SK-N-MC (cell line): Measurements from ENCODE around the gene YEATS2.
"Not testable (repeated sequence)": the region's sequence is repeated elsewhere in the genome, so short reads cannot be mapped to it uniquely, and the experiment has no call there.

Experiments
- DNase-seq: peaks from one replicate; pipeline ENCODE4 v3.0.0-alpha.2; 2011; ENCODE audit warnings: low read depth, low spot score
- H3K27ac ChIP-seq: fragments of 200-600 bp; sonication (generic); 2 replicates; pipeline ENCODE4 v1.5.1; 2016; ENCODE audit warnings: mixed run types
- H3K36me3 ChIP-seq: fragments of 200-600 bp; sonication (generic); 2 replicates; pipeline ENCODE4 v1.6.1; 2017; ENCODE audit warnings: antibody characterized with exemption, low read length, mixed read lengths; ENCODE audit not compliant: insufficient read depth
- H3K4me3 ChIP-seq: fragments of 200-600 bp; sonication (generic); 2 replicates; pipeline ENCODE4 v1.5.1; 2016
- H3K9ac ChIP-seq: fragments of 200-600 bp; sonication (generic); 2 replicates; pipeline ENCODE4 v1.8.0; 2017; ENCODE audit warnings: mixed run types, mixed read lengths; ENCODE audit not compliant: insufficient read length
- H3K9me3 ChIP-seq: fragments of 200-600 bp; sonication (generic); 2 replicates; pipeline ENCODE4 v1.6.1; 2017; ENCODE audit warnings: low read depth, mild to moderate bottlenecking, antibody characterized with exemption, low read length, moderate library complexity, mixed read lengths
- EZH2 ChIP-seq: fragments of 200-600 bp; sonication (generic); IDR thresholded peaks from one replicate; pipeline ENCODE4 v1.6.1; 2017; ENCODE audit warnings: antibody characterized with exemption
- FOXP2 ChIP-seq: optimal IDR thresholded peaks from 2 replicates; pipeline ENCODE3; 2011; ENCODE audit warnings: mild to moderate bottlenecking, moderate library complexity; ENCODE audit not compliant: insufficient read depth; ENCODE audit errors: extremely low read length, control extremely low read depth
- POLR2AphosphoS5 ChIP-seq: IDR thresholded peaks from 2 replicates; pipeline ENCODE4 v1.6.1; 2012; ENCODE audit warnings: mild to moderate bottlenecking, low read depth, low read length, borderline replicate concordance

YEATS2 gene

GRCh38 chr3:183690402-183690995, 7.1 kb upstream of the YEATS2 start:
- no peak overlapping the region for H3K27ac ChIP-seq
- H3K9me3 ChIP-seq, result no peaks in the 10 kb centered on the region; the same call in 1 of the 2 replicates
- H3K36me3 ChIP-seq, result no peaks in the 10 kb centered on the region
- TF ChIP-seq FOXP2 (no peak), EZH2 (no peak), POLR2AphosphoS5 (no peak)
- no peak overlapping the region for H3K4me3 ChIP-seq
- no peak overlapping the region for H3K9ac ChIP-seq
- no peak for DNase-seq

- no peak for DNase-seq
- no peak overlapping the region for H3K9ac ChIP-seq
- no peaks in the 10 kb centered on the region for H3K36me3 ChIP-seq
- no peaks in the 10 kb centered on the region; the same call in 1 of the 2 replicates for H3K9me3 ChIP-seq
- peak overlapping the region; percentile 43; the same call in 1 of the 2 replicates for H3K27ac ChIP-seq
- no peak overlapping the region for H3K4me3 ChIP-seq
- no peak for TF ChIP-seq POLR2AphosphoS5
Observed at GRCh38 chr3:183692436-183692835, 5.2 kb upstream of the YEATS2 start.

GRCh38 chr3:183695569-183696364, 1.8 kb upstream of the YEATS2 start:
- Histone ChIP-seq H3K9ac (no peak overlapping the region), H3K4me3 (no peak overlapping the region), H3K27ac (no peak overlapping the region), H3K9me3 (no peaks in the 10 kb centered on the region), H3K36me3 (0 out of 2 replicates have a peak, but pooled peaks cover 4% of the 10 kb centered on the region)
- no peak for TF ChIP-seq POLR2AphosphoS5
- no peak for TF ChIP-seq FOXP2
- TF ChIP-seq EZH2, result no peak
- no peak for DNase-seq

GRCh38 chr3:183697123-183697609, 431 bp upstream of the YEATS2 start:
- no peak for DNase-seq
- peak overlapping the region; percentile 35 for H3K9ac ChIP-seq
- H3K36me3 ChIP-seq, result peaks cover 15% of the 10 kb centered on the region
- peak overlapping the region; percentile 98 for H3K4me3 ChIP-seq
- H3K9me3 ChIP-seq, result no peaks in the 10 kb centered on the region
- H3K27ac ChIP-seq, result peak overlapping the region; percentile 1; the same call in 1 of the 2 replicates
- no peak for TF ChIP-seq FOXP2
- no peak for TF ChIP-seq POLR2AphosphoS5
- TF ChIP-seq EZH2, result no peak

GRCh38 chr3:183698318-183698751, 738 bp downstream of the YEATS2 start:
- H3K9me3 ChIP-seq, result no peaks in the 10 kb centered on the region
- peak overlapping the region; percentile 98 for H3K4me3 ChIP-seq
- peak overlapping the region; percentile 97 for H3K9ac ChIP-seq
- DNase-seq, result no peak
- peak overlapping the region; percentile 84 for H3K27ac ChIP-seq
- no peak for TF ChIP-seq POLR2AphosphoS5
- H3K36me3 ChIP-seq, result peaks cover 27% of the 10 kb centered on the region

GRCh38 chr3:183698756-183699155, 1.2 kb downstream of the YEATS2 start:
- TF ChIP-seq POLR2AphosphoS5 (no peak), FOXP2 (no peak), EZH2 (no peak)
- Histone ChIP-seq H3K9ac (peak overlapping the region; percentile 97), H3K9me3 (no peaks in the 10 kb centered on the region), H3K36me3 (peaks cover 29% of the 10 kb centered on the region), H3K4me3 (peak overlapping the region; percentile 98), H3K27ac (peak overlapping the region; percentile 16; the same call in 1 of the 2 replicates)
- DNase-seq, result no peak

GRCh38 chr3:183699238-183699947, 1.8 kb downstream of the YEATS2 start:
- peak overlapping the region; percentile 98 for H3K4me3 ChIP-seq
- peak overlapping the region; percentile 97 for H3K9ac ChIP-seq
- TF ChIP-seq EZH2 (no peak), FOXP2 (no peak), POLR2AphosphoS5 (no peak)
- no peak for DNase-seq
- H3K36me3 ChIP-seq, result peaks cover 29% of the 10 kb centered on the region
- no peaks in the 10 kb centered on the region for H3K9me3 ChIP-seq
- H3K27ac ChIP-seq, result no peak overlapping the region

GRCh38 chr3:183701744-183702143, 4.1 kb downstream of the YEATS2 start:
- Histone ChIP-seq H3K27ac (no peak overlapping the region), H3K4me3 (no peak overlapping the region), H3K9me3 (no peaks in the 10 kb centered on the region), H3K36me3 (peaks cover 29% of the 10 kb centered on the region), H3K9ac (no peak overlapping the region)
- TF ChIP-seq POLR2AphosphoS5, result no peak
- no peak for TF ChIP-seq EZH2
- no peak for TF ChIP-seq FOXP2
- DNase-seq, result no peak

GRCh38 chr3:183703892-183704291, 6.3 kb downstream of the YEATS2 start:
- H3K4me3 ChIP-seq, H3K27ac ChIP-seq, H3K9me3 ChIP-seq, H3K9ac ChIP-seq, DNase-seq: not testable (repeated sequence)
- peaks cover 29% of the 10 kb centered on the region for H3K36me3 ChIP-seq
